Testis (tissue), 3 donors: ENCODE data around the gene ATP2B2. TPM values are rescaled to one million over a fixed set of nuclear protein-coding genes. Genes with fewer than 3 reads are reported as not detected.

Experiments used
- DNase-seq: peaks from one replicate; pipeline ENCODE4 v3.0.0-alpha.2; 2019
- H3K27ac ChIP-seq, 2 donors: fragments of 200-600 bp; sonication (generic); one replicate each; pipeline ENCODE4 v1.5.1; 2019
- H3K27me3 ChIP-seq: fragments of 200-600 bp; sonication (generic); one replicate; pipeline ENCODE4 v1.5.1; 2019
- H3K36me3 ChIP-seq: fragments of 200-600 bp; sonication (generic); one replicate; pipeline ENCODE4 v1.5.1; 2017; ENCODE audit warnings: low read depth; ENCODE audit errors: missing control alignments
- H3K4me1 ChIP-seq: fragments of 200-600 bp; sonication (generic); one replicate; pipeline ENCODE4 v1.5.1; 2019
- H3K4me3 ChIP-seq, 2 donors: fragments of 200-600 bp; sonication (generic); one replicate each; pipeline ENCODE4 v1.5.1; 2017 to 2019
- H3K9me3 ChIP-seq: fragments of 200-600 bp; sonication (generic); one replicate; pipeline ENCODE4 v1.5.1; 2017
- CTCF ChIP-seq, 3 experiments: fragments of 450-650 bp in 2 of 3; fragments of 200-600 bp in 1 of 3; sonication (generic) in 1 of 3; IDR thresholded peaks; one replicate each; pipeline ENCODE4 v1.5.1; 2016 to 2019; ENCODE audit warnings: antibody characterized with exemption in 3 of 3, mild to moderate bottlenecking in 2 of 3, moderate library complexity in 1 of 3
- POLR2A ChIP-seq: fragments of 450-650 bp; IDR thresholded peaks from one replicate; pipeline ENCODE4 v1.6.1; 2017; ENCODE audit warnings: antibody characterized with exemption, mild to moderate bottlenecking, moderate library complexity
- WGBS, 2 donors: methylation state at CpG; one replicate each; pipeline ENCODE4 v1.1.5; 2018; 5-methylcytosine and 5-hydroxymethylcytosine counted together
- intact Hi-C: fragments of 100-400 bp; cut with DNase I; formaldehyde crosslinking; loops from one replicate; pipeline ENCODE4 v1.15.1; 2023; ENCODE audit warnings: low total_unique reads
- polyA plus RNA-seq: library from polyadenylated mRNA; stranded (reverse); fragments of 350-450 nt; fragmentation: Illumina TruSeq; extraction: RNeasy Lipid Tissue Mini Kit (QIAGEN cat#74804); gene quantifications from one replicate; pipeline ENCODE4 v1.2.3, GENCODE V29; 2014; ENCODE audit warnings: low read depth, low replicate concordance; ENCODE audit not compliant: insufficient read depth
- total RNA-seq, 2 donors: library from RNA; depleted of rRNA; stranded (reverse); fragments of >200 nt; gene quantifications; one replicate each; pipeline ENCODE4 v1.2.3, GENCODE V29; 2016

ATP2B2 gene
- total and polyA plus RNA-seq, 3 donors from 2014 or later = 1.1 to 2.9 (median 1.8) TPM

- TF ChIP-seq CTCF (IDR thresholded peaks at IDR 0.05) (no peak), POLR2A (no peak)
- no peak overlapping the region for H3K27ac ChIP-seq
- H3K9me3 ChIP-seq = no peaks in the 10 kb centered on the region
- H3K27me3 ChIP-seq = no peaks in the 10 kb centered on the region
- 0 to 43% methylated on average over 1 of the region's 1 CpG for WGBS, 2 donors
- no peaks in the 10 kb centered on the region for H3K4me1 ChIP-seq
- H3K4me3 ChIP-seq = no peak overlapping the region
- intact Hi-C loops = no loop called here
- H3K36me3 ChIP-seq = no peaks in the 10 kb centered on the region
- DNase-seq = no peak
Observed at GRCh38 chr3:10454907-10455544, 50.4 kb downstream of the ATP2B2 start.

GRCh38 chr3:10453431-10454163 lies 51.8 kb downstream of the ATP2B2 start:
- H3K27ac ChIP-seq = no peak overlapping the region
- no peaks in the 10 kb centered on the region for H3K36me3 ChIP-seq
- no peak overlapping the region for H3K4me3 ChIP-seq
- WGBS, 2 donors = 73 to 74% methylated on average over 7 of the region's 7 CpGs
- intact Hi-C loops = no loop called here
- no peaks in the 10 kb centered on the region for H3K9me3 ChIP-seq
- DNase-seq = no peak
- H3K27me3 ChIP-seq = no peaks in the 10 kb centered on the region
- H3K4me1 ChIP-seq = no peaks in the 10 kb centered on the region
- TF ChIP-seq CTCF (IDR thresholded peaks at IDR 0.05) (no peak), POLR2A (no peak)

- no peak overlapping the region for H3K4me3 ChIP-seq
- H3K4me1 ChIP-seq = no peaks in the 10 kb centered on the region
- no peak for DNase-seq
- intact Hi-C loops = no loop called here
- no peaks in the 10 kb centered on the region for H3K36me3 ChIP-seq
- H3K9me3 ChIP-seq = no peaks in the 10 kb centered on the region
- no peak for TF ChIP-seq CTCF (IDR thresholded peaks at IDR 0.05)
- TF ChIP-seq POLR2A = no peak
- WGBS, 2 donors = 65 to 72% methylated on average over 14 to 22 of the region's 22 CpGs
- no peak overlapping the region for H3K27ac ChIP-seq
- no peaks in the 10 kb centered on the region for H3K27me3 ChIP-seq
Observed at GRCh38 chr3:10450494-10451440, 54.6 kb downstream of the ATP2B2 start.

GRCh38 chr3:10449436-10449835 lies 56.0 kb downstream of the ATP2B2 start:
- H3K27me3 ChIP-seq = no peaks in the 10 kb centered on the region
- 87 to 100% methylated on average over 3 to 18 of the region's 18 CpGs for WGBS, 2 donors
- TF ChIP-seq CTCF (IDR thresholded peaks at IDR 0.05) = no peak
- no peak for TF ChIP-seq POLR2A
- no peaks in the 10 kb centered on the region for H3K36me3 ChIP-seq
- no peak for DNase-seq
- H3K9me3 ChIP-seq = no peaks in the 10 kb centered on the region
- H3K27ac ChIP-seq = no peak overlapping the region
- no peak overlapping the region for H3K4me3 ChIP-seq
- intact Hi-C loops = no loop called here
- no peaks in the 10 kb centered on the region for H3K4me1 ChIP-seq
